Measurements from ENCODE around the gene NUP153. TPM values are rescaled to one million over a fixed set of nuclear protein-coding genes. Genes with fewer than 3 reads are reported as not detected.

NUP153 gene
- total and polyA plus RNA-seq, 10 of the 15 experiments (the other 5 are each of a cell fraction or from before 2014, with no cell fraction given), result 13.9 to 77.7 (median 56.2) TPM

DNA sequence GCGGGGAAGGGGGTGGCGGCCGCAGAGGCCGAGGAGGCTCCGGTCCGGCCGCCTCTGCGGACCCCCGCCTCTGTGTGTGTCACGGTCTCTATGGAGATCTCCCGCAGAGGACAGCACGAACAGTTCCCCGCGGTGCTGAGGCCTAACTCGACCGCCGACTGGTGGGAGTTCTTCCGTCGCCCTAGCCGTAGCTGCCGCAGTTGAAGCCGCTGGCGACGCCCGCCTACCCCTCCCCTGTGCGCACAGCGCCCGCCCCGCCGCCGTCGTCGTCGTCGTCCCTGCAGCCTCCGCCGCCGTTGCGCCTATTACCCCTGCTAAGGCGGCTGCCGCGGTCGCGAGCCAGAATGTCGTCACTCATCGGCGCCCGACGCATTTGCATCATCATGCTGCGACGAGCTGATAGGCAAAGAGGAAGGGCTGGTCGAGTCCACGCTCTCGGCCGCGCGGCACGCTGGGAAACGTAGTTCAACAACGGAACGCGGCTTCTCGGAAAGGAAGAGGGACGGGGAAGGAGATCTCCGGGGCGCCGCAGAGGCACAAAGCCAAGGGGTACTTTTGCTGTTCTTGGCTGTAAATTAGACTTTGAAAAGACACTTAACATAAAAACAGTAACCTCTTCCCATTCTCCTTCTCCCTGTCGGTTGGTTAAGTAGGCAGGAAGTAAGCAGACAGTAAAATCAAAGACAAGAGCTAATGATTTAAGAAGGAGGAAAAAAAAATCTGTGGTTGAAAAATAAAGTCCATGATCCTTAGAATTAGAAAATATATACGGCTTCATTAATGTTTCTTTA, at the start of gene NUP153 (continued):
- TF ChIP-seq, protein P1, sequence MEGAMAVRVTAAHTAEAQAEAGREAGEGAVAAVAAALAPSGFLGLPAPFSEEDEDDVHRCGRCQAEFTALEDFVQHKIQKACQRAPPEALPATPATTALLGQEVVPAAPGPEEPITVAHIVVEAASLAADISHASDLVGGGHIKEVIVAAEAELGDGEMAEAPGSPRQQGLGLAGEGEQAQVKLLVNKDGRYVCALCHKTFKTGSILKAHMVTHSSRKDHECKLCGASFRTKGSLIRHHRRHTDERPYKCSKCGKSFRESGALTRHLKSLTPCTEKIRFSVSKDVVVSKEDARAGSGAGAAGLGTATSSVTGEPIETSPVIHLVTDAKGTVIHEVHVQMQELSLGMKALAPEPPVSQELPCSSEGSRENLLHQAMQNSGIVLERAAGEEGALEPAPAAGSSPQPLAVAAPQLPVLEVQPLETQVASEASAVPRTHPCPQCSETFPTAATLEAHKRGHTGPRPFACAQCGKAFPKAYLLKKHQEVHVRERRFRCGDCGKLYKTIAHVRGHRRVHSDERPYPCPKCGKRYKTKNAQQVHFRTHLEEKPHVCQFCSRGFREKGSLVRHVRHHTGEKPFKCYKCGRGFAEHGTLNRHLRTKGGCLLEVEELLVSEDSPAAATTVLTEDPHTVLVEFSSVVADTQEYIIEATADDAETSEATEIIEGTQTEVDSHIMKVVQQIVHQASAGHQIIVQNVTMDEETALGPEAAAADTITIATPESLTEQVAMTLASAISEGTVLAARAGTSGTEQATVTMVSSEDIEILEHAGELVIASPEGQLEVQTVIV (IDR thresholded peaks at IDR 0.05; ENCODE audit: borderline replicate concordance, partially characterized antibody), result peak; percentile 59
- peak; percentile 84 for TF ChIP-seq CHD2 (IDR thresholded peaks at IDR 0.05; ENCODE audit: borderline replicate concordance, low read depth, low read length)
- peak; percentile 95; the same call in 2 of the 3 replicates for TF ChIP-seq POU2F2 (IDR thresholded peaks at IDR 0.05; ENCODE audit: borderline replicate concordance, low read depth, low read length)
- TF ChIP-seq SPI1 (IDR thresholded peaks at IDR 0.05; ENCODE audit: borderline replicate concordance, insufficient read depth, low read depth, low read length), result peak; percentile 82
- TF ChIP-seq STAT3 (IDR thresholded peaks at IDR 0.05; ENCODE audit: low read depth, low read length), result no peak
- TF ChIP-seq RAD51 (IDR thresholded peaks at IDR 0.05), result peak; percentile 11; the same call in 1 of the 2 replicates
- TF ChIP-seq PAX5 (IDR thresholded peaks at IDR 0.05; ENCODE audit: borderline replicate concordance, low read depth, low read length), result 0 out of 2 replicates have a peak, but pooled peaks have one; percentile 22
- TF ChIP-seq STAT1 (conservative IDR thresholded peaks at IDR 0.05), result peak; percentile 96; the same call in 1 of the 2 replicates
- peak; percentile 100 for TF ChIP-seq CREB1 (IDR thresholded peaks at IDR 0.05; ENCODE audit: low read depth)
- TF ChIP-seq CBX5 (IDR thresholded peaks at IDR 0.05; ENCODE audit: low read depth), result no peak
- TF ChIP-seq, protein P2, sequence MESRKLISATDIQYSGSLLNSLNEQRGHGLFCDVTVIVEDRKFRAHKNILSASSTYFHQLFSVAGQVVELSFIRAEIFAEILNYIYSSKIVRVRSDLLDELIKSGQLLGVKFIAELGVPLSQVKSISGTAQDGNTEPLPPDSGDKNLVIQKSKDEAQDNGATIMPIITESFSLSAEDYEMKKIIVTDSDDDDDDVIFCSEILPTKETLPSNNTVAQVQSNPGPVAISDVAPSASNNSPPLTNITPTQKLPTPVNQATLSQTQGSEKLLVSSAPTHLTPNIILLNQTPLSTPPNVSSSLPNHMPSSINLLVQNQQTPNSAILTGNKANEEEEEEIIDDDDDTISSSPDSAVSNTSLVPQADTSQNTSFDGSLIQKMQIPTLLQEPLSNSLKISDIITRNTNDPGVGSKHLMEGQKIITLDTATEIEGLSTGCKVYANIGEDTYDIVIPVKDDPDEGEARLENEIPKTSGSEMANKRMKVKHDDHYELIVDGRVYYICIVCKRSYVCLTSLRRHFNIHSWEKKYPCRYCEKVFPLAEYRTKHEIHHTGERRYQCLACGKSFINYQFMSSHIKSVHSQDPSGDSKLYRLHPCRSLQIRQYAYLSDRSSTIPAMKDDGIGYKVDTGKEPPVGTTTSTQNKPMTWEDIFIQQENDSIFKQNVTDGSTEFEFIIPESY (IDR thresholded peaks at IDR 0.05), result no peak
- TF ChIP-seq, protein P3, sequence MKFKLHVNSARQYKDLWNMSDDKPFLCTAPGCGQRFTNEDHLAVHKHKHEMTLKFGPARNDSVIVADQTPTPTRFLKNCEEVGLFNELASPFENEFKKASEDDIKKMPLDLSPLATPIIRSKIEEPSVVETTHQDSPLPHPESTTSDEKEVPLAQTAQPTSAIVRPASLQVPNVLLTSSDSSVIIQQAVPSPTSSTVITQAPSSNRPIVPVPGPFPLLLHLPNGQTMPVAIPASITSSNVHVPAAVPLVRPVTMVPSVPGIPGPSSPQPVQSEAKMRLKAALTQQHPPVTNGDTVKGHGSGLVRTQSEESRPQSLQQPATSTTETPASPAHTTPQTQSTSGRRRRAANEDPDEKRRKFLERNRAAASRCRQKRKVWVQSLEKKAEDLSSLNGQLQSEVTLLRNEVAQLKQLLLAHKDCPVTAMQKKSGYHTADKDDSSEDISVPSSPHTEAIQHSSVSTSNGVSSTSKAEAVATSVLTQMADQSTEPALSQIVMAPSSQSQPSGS (IDR thresholded peaks at IDR 0.05; ENCODE audit: low read length), result no peak
- TF ChIP-seq CHD1 (IDR thresholded peaks at IDR 0.05; ENCODE audit: low read depth, low read length), result 0 out of 2 replicates have a peak, but pooled peaks have one; percentile 74
- peak; percentile 94 for TF ChIP-seq SIX5 (IDR thresholded peaks at IDR 0.05; ENCODE audit: low read depth, low read length, severe bottlenecking)
- TF ChIP-seq HDAC2 (IDR thresholded peaks at IDR 0.05), result no peak
- TF ChIP-seq ZBED1 (IDR thresholded peaks at IDR 0.05; ENCODE audit: borderline replicate concordance), result no peak
- TF ChIP-seq CBX3 (IDR thresholded peaks at IDR 0.05; ENCODE audit: borderline replicate concordance, low read depth), result no peak
- peak; percentile 21; the same call in 1 of the 2 replicates for TF ChIP-seq ZNF24 (IDR thresholded peaks at IDR 0.05)

Measured in GM12878 (cell line).